ENCODE results near the gene CEP350.

- TF ChIP-seq POLR2A (IDR thresholded peaks at IDR 0.05; ENCODE audit: low read depth, low read length) = no peak
- TF ChIP-seq CTCF (conservative IDR thresholded peaks at IDR 0.05; ENCODE audit: low read depth, low read length) = no peak
Measured at GRCh38 chr1:180143359-180143758, 188.7 kb downstream of the CEP350 start.
